Measurements from ENCODE around the gene DNAH17.

Gene DNAH17

GRCh38 chr17:78605886-78606285 is 28.7 kb upstream of the DNAH17 start:
- DNase-seq, result no peak

GRCh38 chr17:78605429-78605828 is 28.2 kb upstream of the DNAH17 start:
- no peak for DNase-seq

- DNase-seq, result no peak
Observed at GRCh38 chr17:78602246-78602645, 25.1 kb upstream of the DNAH17 start.

GRCh38 chr17:78601577-78602190 is 24.5 kb upstream of the DNAH17 start:
- DNase-seq, result no peak

DNA sequence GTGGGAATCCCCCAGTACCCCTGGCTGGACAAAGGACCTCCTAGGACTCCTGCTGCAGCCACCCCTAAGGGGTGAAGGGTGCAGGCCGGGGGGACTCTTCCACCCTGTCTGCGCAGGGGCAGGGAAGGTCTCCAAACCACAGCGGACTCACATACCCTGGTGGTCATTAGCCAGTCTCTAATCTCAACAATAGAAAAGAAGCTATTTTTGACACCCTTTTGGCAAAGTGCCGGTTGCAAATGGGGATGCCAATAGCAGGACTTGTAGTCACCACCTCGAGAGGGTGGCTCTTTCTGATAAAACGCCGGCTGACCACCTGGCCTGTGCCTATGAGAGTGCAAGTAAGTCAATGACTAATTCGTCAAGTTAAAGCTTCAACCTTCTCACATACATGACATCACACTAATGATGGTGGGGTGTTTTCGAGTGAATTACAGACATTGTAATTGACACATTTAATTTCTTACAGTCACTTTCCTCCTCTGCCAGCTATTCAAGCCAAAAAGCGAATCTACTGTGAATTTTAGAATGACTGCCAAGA is 23.1 kb upstream of the DNAH17 start:
- DNase-seq, result no peak

- DNase-seq, result no peak
Observed at GRCh38 chr17:78599419-78599818, 22.2 kb upstream of the DNAH17 start.

DNA sequence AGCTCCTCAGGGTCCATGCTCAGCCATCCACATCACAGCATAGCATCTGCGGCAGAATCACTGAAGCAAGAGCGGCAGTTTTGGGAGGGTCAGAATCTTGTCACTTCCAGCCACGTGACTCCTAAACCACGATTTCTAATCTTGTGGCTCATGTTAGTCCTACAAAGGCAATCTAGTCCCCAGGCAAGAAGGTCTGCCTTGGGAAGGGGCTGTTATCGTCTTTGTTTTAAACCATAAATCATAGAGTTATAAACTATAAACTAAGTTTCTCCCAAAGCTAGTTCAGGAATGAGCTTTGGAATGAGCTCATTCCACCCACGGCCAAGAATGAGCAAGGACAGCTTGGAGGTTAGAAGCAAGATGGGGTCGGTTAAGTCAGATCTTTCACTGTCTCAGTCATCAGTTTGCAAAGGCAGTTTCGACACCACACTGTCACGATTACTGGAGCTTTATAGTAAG is 20.8 kb upstream of the DNAH17 start:
- no peak for DNase-seq

GRCh38 chr17:78596871-78597764 is 19.9 kb upstream of the DNAH17 start:
- DNase-seq, result no peak

DNA sequence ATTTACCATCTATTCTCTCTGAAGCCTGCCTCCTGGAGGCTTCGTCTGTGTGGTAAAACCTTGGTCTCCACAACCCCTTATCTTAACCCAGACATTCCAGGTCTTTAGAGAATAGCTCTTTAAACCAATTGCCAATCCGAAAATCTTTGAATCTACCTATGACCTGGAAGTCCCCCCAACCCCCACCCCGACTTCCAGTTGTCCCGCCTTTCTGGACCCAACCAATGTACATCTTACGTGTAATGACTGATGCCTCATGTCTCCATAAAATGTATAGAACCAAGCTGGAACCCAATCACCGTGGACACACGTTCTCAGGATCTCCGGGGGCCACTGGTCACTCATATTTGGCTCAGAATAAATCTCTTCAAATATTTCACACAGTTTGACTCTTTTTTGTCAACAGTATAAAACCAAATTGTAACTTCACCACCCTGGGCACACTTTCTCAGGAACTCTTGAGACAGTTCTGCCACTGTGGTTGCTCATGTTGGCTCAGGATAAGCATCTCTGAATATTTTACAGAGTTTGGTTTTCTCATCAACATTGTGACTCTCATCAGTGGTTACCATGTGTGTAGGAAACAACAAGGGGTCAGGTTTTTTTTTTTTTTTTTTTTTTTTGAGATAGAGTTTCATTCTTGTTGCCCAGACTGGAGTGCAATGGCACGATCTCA is 18.1 kb upstream of the DNAH17 start:
- no peak for DNase-seq

DNA sequence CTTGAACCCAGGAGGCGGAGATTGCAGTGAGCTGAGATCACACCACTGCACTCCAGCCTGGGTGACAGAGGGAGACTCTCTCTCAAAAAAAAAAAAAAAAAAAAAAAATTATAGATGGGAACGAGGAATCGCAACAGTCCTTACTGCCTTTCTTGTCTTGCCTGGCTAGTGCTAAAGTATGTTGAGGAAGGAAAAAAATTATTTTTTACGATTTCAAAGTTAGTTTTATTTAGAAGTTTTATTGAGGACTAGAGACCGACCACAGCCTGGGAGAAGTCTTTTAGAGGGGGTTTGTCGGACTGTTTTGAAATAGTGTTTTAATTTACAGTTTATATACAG is 15.8 kb upstream of the DNAH17 start:
- no peak for DNase-seq

GRCh38 chr17:78591263-78591671 is 14.1 kb upstream of the DNAH17 start:
- DNase-seq, result no peak

GRCh38 chr17:78589885-78590284 is 12.7 kb upstream of the DNAH17 start:
- DNase-seq, result no peak

DNA sequence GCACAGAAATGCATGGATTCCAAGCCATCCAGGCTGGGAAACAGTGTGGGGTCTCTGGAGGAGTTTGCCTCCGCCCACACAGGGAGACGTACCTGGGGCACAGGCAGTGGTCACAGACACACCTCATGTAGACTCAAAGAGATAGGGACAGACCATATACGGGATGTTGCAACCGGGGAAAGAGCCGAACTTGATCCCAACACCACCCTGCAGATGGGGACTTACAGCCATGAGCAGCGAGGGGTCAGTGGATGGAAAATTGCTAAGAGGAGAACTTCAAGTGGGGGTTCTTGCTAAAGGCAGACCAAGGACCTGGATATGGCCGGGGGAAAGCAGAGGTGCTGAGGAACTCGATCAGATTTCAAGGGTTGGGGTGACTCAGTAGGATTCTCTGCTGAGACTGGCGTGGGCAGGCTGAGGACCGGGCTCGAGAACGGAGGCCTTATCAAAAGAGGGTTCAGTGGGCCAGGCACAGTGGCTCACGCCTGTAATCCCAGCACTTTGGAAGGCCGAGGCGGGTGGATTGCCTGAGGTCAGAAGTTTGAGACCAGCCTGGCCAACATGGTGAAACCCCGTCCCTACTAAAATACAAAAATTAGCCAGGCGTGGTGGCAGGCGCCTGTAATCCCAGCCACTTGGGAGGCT is 12.0 kb upstream of the DNAH17 start:
- no peak for DNase-seq

GRCh38 chr17:78588258-78589030 is 11.2 kb upstream of the DNAH17 start:
- no peak for DNase-seq

DNA sequence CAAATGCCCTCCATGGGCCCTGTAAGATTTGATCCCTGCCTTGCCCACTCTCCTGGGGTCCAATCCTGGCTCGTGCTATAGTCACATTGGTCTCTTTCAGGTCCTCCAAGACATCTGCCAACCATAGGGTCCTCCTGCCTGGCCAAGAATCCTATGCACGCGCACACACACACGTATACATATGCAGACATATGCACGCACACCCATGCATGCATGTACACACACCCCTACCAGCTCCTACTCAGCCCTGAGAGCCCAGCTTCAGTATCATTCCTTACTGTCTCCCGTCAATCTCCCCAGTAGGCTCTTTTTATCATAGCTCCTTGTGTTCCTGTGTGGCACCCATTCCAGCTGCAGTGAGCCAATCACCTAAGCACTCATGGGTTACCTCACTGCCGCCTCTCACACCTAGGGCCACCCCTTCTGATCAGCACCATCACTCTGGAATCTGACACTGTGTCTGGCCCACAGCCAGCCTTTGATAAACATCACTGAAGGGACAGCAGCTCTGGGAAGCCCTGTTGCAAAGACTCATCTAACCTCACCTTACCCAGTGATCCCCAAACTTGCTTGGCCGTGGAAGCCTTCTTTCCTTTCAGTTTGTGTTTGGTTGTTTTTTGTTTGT is 7.9 kb upstream of the DNAH17 start:
- no peak for DNase-seq

DNA sequence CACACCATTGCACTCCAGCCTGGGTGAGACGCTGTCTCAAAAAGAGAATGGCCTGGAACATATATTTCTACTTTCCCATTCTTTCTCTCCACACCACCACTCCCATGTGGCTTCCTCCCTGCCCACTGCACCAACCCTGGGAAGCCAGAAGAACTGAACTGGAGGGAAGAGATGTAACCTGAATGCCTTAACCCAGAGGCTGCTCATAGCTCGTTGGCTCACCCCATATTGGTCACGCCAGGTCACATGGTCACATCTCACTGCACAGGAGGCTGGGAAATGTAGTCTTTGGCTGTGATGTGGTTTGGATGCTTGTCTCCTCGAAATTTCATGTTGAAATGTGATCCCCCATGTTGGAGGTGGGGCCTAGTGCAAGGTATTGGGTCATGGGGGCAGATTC is 5.9 kb upstream of the DNAH17 start:
- DNase-seq, result no peak

GRCh38 chr17:78581304-78581703 is 4.1 kb upstream of the DNAH17 start:
- no peak for DNase-seq

DNA sequence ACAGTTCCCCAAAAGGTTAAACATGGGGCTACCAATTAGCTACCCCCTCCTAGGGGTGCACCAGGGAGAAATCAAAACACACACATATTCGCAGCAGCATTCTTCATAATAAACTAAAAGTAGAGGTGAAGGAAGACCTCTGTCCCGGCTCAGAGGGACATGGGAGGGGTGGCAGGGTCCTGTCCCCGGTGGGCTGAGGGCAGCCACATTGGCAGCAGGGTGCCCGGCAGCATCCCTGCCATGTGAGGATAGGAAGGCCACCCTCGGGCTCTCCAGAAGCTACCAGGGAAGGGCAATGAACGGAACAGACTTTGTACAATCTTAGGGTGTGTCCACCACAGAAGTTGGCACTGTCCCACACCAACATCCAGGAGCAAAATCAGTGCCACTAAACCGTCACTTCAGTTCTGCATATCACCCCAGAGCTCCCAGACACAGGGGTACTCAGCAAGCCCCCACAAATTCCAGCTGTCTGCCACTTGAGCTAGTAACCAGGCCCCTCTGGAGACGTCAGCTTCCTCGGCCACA is 3.1 kb upstream of the DNAH17 start:
- no peak for DNase-seq

DNA sequence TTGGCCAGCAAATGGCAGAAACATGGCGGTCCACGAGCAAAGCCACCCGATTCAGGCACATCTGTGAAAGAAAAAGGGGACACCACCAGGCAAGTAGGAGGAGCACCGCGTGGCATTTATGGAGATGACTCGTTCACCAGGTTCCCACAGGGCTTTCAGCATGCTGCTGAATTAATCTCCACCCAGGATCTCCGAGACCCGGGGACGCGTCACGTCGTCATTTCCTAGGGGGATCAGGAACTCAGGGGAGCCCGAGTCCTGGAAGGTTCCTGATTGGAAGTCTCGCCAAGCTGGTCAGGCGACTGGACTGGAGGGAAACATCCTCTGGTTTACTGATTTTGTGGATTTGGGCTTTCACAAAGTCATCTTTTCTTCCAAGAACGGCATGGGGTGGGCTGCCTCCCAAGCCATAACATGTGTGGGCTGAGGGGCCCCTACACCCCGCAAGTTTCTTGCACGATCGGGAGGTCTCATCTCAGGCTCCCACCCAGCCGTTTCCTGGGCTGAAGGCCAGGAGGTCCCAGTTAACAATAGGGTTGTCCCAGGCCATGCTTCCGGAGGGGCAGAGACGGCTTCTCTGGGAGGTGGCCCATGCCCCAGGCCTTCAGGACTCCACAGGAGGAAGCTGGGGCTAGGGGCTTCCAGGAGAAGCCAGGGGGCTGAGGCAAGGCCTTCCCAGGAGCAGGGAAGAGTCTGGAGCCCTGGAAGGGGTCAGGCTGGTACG is 645 bp downstream of the DNAH17 start:
- no peak for DNase-seq

DNA sequence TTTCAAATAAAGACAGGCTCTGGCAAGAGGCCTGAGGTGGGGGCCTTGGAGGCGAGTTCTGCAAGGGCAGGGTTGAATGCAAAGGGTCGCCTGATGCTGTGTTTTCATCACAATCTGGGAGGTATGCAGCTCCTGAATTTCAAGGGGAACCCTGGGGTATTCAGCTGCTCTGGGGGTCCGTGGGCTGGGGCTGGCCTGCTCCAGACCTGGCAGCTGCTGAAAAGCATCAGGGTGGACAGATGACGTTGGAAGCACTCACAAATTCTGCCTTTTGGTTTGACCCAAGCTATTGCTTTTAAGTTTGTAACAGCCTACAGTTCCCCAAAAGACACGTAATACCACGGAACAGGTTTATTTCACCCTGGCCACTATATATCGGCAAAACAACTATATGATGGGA is 1.3 kb downstream of the DNAH17 start:
- no peak for DNase-seq

DNA sequence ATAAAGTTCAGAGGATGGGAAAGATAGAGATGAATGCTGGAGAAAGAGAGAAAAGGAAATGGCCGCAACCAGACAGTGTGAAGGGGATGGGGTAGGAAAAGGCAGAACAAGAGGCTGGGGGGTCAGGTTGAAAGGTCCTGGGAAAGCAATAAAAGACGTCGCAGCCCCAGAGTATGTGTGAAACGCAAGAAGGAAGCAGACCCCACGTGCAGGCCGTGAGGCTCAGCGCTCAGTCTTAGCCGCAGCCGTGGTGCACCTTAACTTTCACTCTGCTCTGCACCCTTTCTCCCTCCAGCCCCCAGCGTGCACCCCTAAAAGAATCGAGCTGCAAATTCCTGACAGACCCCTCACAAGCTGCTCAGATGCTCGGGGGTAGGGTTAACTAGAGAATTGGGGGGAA is 1.9 kb downstream of the DNAH17 start:
- DNase-seq, result no peak
